H1 (cell line): Measurements from ENCODE around the gene MIPEP. TPM values are rescaled to one million over a fixed set of nuclear protein-coding genes. Genes with fewer than 3 reads are reported as not detected.

Experiments
- CTCF ChIA-PET: fragments of 300-600 bp; sonication (Branson Sonifier 250); formaldehyde crosslinking; loops from one replicate; lab custom pipeline; 2021; ENCODE audit not compliant: partially characterized antibody; lab: Charles Lee
- POLR2A ChIA-PET: fragments of 300-600 bp; sonication (Branson Sonifier 250); formaldehyde crosslinking; loops from one replicate; lab custom pipeline; 2021; ENCODE audit warnings: inconsistent platforms; ENCODE audit not compliant: partially characterized antibody; lab: Charles Lee
- DNase-seq, 2 experiments: peaks; one replicate each; pipeline versions ENCODE4 v3.0.0 to v3.0.0-alpha.2; 2010 to 2022; ENCODE audit warnings: low spot score in 2 of 2, low read depth in 1 of 2, mixed read lengths in 1 of 2
- FAIRE-seq: peaks from 2 replicates; lab custom pipeline; 2011; peaks lifted over from hg19 to GRCh38; lab: Jason Lieb, UNC
- H2AFZ ChIP-seq: 2 replicates; pipeline ENCODE4 v1.8.1; 2012; ENCODE audit warnings: low read length, inconsistent platforms
- H2AK5ac ChIP-seq: 2 replicates; pipeline ENCODE4 v1.6.1; 2013; ENCODE audit warnings: low read depth, low read length
- H2BK120ac ChIP-seq: replicated peaks from 2 replicates; pipeline ENCODE3; 2013; ENCODE audit warnings: low read depth, low read length, inconsistent platforms
- H2BK12ac ChIP-seq: 2 replicates; pipeline ENCODE4 v1.6.1; 2013; ENCODE audit warnings: low read depth, low read length
- H2BK15ac ChIP-seq: 2 replicates; pipeline ENCODE4 v1.6.1; 2013; ENCODE audit warnings: low read length
- H2BK20ac ChIP-seq: 2 replicates; pipeline ENCODE4 v1.6.1; 2013; ENCODE audit warnings: low read length
- H2BK5ac ChIP-seq: 2 replicates; pipeline ENCODE4 v1.6.1; 2013; ENCODE audit warnings: low read depth, low read length
- H3K14ac ChIP-seq: 2 replicates; pipeline ENCODE4 v1.6.1; 2013; ENCODE audit warnings: inconsistent platforms; ENCODE audit not compliant: insufficient read length
- H3K18ac ChIP-seq: 2 replicates; pipeline ENCODE4 v1.6.1; 2013; ENCODE audit warnings: low read length; ENCODE audit errors: extremely low read depth
- H3K23ac ChIP-seq: 2 replicates; pipeline ENCODE4 v1.6.1; 2013; ENCODE audit warnings: inconsistent platforms; ENCODE audit not compliant: insufficient read length
- H3K23me2 ChIP-seq: 2 replicates; pipeline ENCODE4 v1.6.1; 2013; ENCODE audit warnings: low read depth, low read length
- H3K27ac ChIP-seq: 2 replicates; pipeline ENCODE4 v1.6.1; 2011; ENCODE audit warnings: low read depth, low read length, inconsistent platforms
- H3K27me3 ChIP-seq, 4 experiments: replicated peaks in 1 of 4; 1 replicate in 1 of 4; 2 replicates in 3 of 4; pipeline versions ENCODE4 v1.6.1 to v1.8.1; 2011 to 2013; ENCODE audit warnings: low read length in 3 of 4, mild to moderate bottlenecking in 3 of 4, inconsistent platforms in 2 of 4, mixed read lengths in 2 of 4, moderate library complexity in 1 of 4; ENCODE audit not compliant: control insufficient read depth in 3 of 4, insufficient read depth in 3 of 4; ENCODE audit errors: extremely low read depth in 1 of 4
- H3K36me3 ChIP-seq, 4 experiments: 2 replicates each; pipeline versions ENCODE4 v1.6.1 to v1.8.1; 2011 to 2013; ENCODE audit warnings: mild to moderate bottlenecking in 4 of 4, low read length in 3 of 4, moderate library complexity in 2 of 4, control low read depth in 1 of 4, inconsistent platforms in 1 of 4; ENCODE audit not compliant: insufficient read depth in 4 of 4, control insufficient read depth in 2 of 4
- H3K4ac ChIP-seq: replicated peaks from 2 replicates; pipeline ENCODE3; 2013; ENCODE audit warnings: low read length, low read depth, mixed read lengths, inconsistent platforms; ENCODE audit not compliant: insufficient read length
- H3K4me1 ChIP-seq, 4 experiments: replicated peaks in 1 of 4; 1 replicate in 1 of 4; 2 replicates in 3 of 4; pipeline versions ENCODE4 v1.6.1 to v1.8.1; 2011 to 2013; ENCODE audit warnings: low read length in 3 of 4, inconsistent platforms in 2 of 4, mixed read lengths in 1 of 4; ENCODE audit not compliant: insufficient read depth in 4 of 4, control insufficient read depth in 3 of 4
- H3K4me2 ChIP-seq, 2 experiments: 2 replicates each; pipeline versions ENCODE4 v1.6.1 to v1.8.1; 2011 to 2013; ENCODE audit warnings: low read depth in 2 of 2, low read length in 2 of 2, control low read depth in 1 of 2, inconsistent platforms in 1 of 2, mild to moderate bottlenecking in 1 of 2; ENCODE audit not compliant: insufficient read depth in 1 of 2
- H3K4me3 ChIP-seq, 4 experiments: fragments of 200-600, 300-600 bp in 1 of 4; sonication (generic), shearing (Covaris generic), sonication (Bioruptor Twin) in 1 of 4; 2 replicates each; pipeline versions ENCODE4 v1.5.1 to v1.8.1; 2011 to 2016; ENCODE audit warnings: low read length in 4 of 4, low read depth in 3 of 4, control low read depth in 2 of 4, inconsistent platforms in 2 of 4, mild to moderate bottlenecking in 2 of 4, mixed read lengths in 1 of 4, moderate library complexity in 1 of 4; ENCODE audit not compliant: insufficient read depth in 2 of 4; ENCODE audit errors: extremely low read depth in 1 of 4
- H3K56ac ChIP-seq: replicated peaks from 2 replicates; pipeline ENCODE3; 2013; ENCODE audit warnings: low read depth, mild to moderate bottlenecking, mixed read lengths, low read length, inconsistent platforms; ENCODE audit not compliant: insufficient read length
- H3K79me1 ChIP-seq: 2 replicates; pipeline ENCODE4 v1.6.1; 2013; ENCODE audit warnings: low read depth, low read length, control low read depth
- H3K79me2 ChIP-seq, 2 experiments: 2 replicates each; pipeline versions ENCODE4 v1.6.1 to v1.8.1; 2012 to 2013; ENCODE audit warnings: low read length in 2 of 2, mild to moderate bottlenecking in 2 of 2, inconsistent platforms in 1 of 2; ENCODE audit not compliant: insufficient read depth in 2 of 2, control insufficient read depth in 1 of 2
- H3K9ac ChIP-seq, 4 experiments: replicated peaks in 1 of 4; 1 replicate in 1 of 4; 2 replicates in 3 of 4; pipeline versions ENCODE4 v1.6.1 to v1.8.1; 2011 to 2013; ENCODE audit warnings: low read depth in 3 of 4, low read length in 3 of 4, control low read depth in 2 of 4, mild to moderate bottlenecking in 2 of 4, moderate library complexity in 2 of 4, inconsistent platforms in 1 of 4; ENCODE audit errors: extremely low read depth in 1 of 4
- H3K9me3 ChIP-seq, 2 experiments: 2 replicates each; pipeline versions ENCODE4 v1.6.1 to v1.8.1; 2012 to 2013; ENCODE audit warnings: mild to moderate bottlenecking in 2 of 2, moderate library complexity in 2 of 2, control low read depth in 1 of 2, inconsistent platforms in 1 of 2, low read depth in 1 of 2, low read length in 1 of 2, mixed read lengths in 1 of 2; ENCODE audit not compliant: insufficient read depth in 2 of 2
- H4K20me1 ChIP-seq, 2 experiments: replicated peaks in 1 of 2; 2 replicates each; pipeline versions ENCODE3 to v1.8.1; 2011 to 2013; ENCODE audit warnings: inconsistent platforms in 2 of 2, low read length in 2 of 2, mild to moderate bottlenecking in 1 of 2; ENCODE audit not compliant: insufficient read depth in 2 of 2, control insufficient read depth in 1 of 2
- H4K5ac ChIP-seq: 2 replicates; pipeline ENCODE4 v1.6.1; 2013; ENCODE audit warnings: low read length, low read depth, mixed read lengths, inconsistent platforms; ENCODE audit not compliant: insufficient read length
- H4K8ac ChIP-seq: 2 replicates; pipeline ENCODE4 v1.8.0; 2013; ENCODE audit warnings: mild to moderate bottlenecking, moderate library complexity, low read length, inconsistent platforms; ENCODE audit not compliant: insufficient read depth; ENCODE audit errors: extremely low read depth
- H4K91ac ChIP-seq: replicated peaks from 2 replicates; pipeline ENCODE3; 2013; ENCODE audit warnings: low read length, mixed read lengths, inconsistent platforms; ENCODE audit not compliant: insufficient read length
- MAX ChIP-seq: IDR thresholded peaks from 2 replicates; pipeline ENCODE4 v1.6.1; 2012; ENCODE audit warnings: inconsistent platforms
- SIN3A ChIP-seq, 2 experiments: IDR thresholded peaks in 1 of 2; conservative IDR thresholded peaks in 1 of 2; 2 replicates each; pipeline ENCODE4 v1.6.1; 2011 to 2012; ENCODE audit warnings: low read length in 2 of 2, improper control_type of control experiment in 1 of 2, low read depth in 1 of 2, mild to moderate bottlenecking in 1 of 2
- TEAD4 ChIP-seq: IDR thresholded peaks from 2 replicates; pipeline ENCODE4 v1.6.1; 2012; ENCODE audit warnings: low read depth, low read length, inconsistent platforms, mixed read lengths
- WGBS, 2 experiments: shearing (Covaris generic) in 1 of 2; methylation state at CpG; one replicate each; pipeline versions ENCODE4 v1.1.6 to v1.1.7; 2013 to 2015; ENCODE audit warnings: low lambda C conversion rate in 2 of 2, mixed read lengths in 2 of 2, inconsistent platforms in 1 of 2, low coverage in 1 of 2, missing lambda C conversion rate in 1 of 2; ENCODE audit not compliant: insufficient replicate concordance in 2 of 2, insufficient coverage in 1 of 2, insufficient read length in 1 of 2; ENCODE audit errors: extremely low coverage in 1 of 2, missing lambda C conversion rate in 1 of 2; 5-methylcytosine and 5-hydroxymethylcytosine counted together
- polyA plus RNA-seq, 7 experiments: library from polyadenylated mRNA; depleted of rRNA in 3 of 7; stranded (reverse) in 5 of 7; unstranded in 2 of 7; fragments of >200 nt in 5 of 7; fragments of 200-250 nt in 2 of 7; gene quantifications; 1 replicate in 5 of 7; 2 replicates in 1 of 7; 4 replicates in 1 of 7; pipeline versions ENCODE4 v1.2.1 to v1.2.3, GENCODE V29; 2011 to 2013; ENCODE audit warnings: missing spikeins in 2 of 7, mixed read lengths in 2 of 7
- total RNA-seq: library from RNA; stranded (reverse); fragmentation: NEBNext Ultra II Directional; extraction: Animal tissue kit (Norgen Biotek cat#: 25700); gene quantifications from 2 replicates; pipeline ENCODE4 v1.2.1, GENCODE V29; 2021

The MIPEP gene
- total and polyA plus RNA-seq, 2 of the 8 experiments (the other 6 are each of a cell fraction or from before 2014, with no cell fraction given), result 24.0 to 24.2 TPM

GRCh38 chr13:23748109-23748990 is 140.8 kb downstream of the MIPEP start:
- Histone ChIP-seq H2AFZ (no peak overlapping the region), H3K4ac (no peak overlapping the region), H3K79me1 (no peaks in the 10 kb centered on the region), H2BK120ac (no peak overlapping the region), H3K23ac (no peak overlapping the region), H3K9me3 (no peaks in the 10 kb centered on the region), H4K20me1 (no peaks in the 10 kb centered on the region), H3K79me2 (no peaks in the 10 kb centered on the region), H3K18ac (no peak overlapping the region), H3K36me3 (no peaks in the 10 kb centered on the region), H3K14ac (no peak overlapping the region), H4K91ac (peak overlapping the region; percentile 86), H3K9ac (no peak overlapping the region), H2BK20ac (no peak overlapping the region), H4K5ac (no peak overlapping the region), H2BK12ac (no peak overlapping the region), H3K4me2 (peak overlapping the region; percentile 25 to 26; a peak in 3 of 4 replicates), H3K27me3 (no peaks in the 10 kb centered on the region), H3K4me1 (peaks cover 0 to 16% (median 10%) of the 10 kb centered on the region in 4 experiments; a peak in 6 of 7 replicates), H2BK5ac (peak overlapping the region; percentile 55; the same call in 1 of the 2 replicates), H2AK5ac (no peak overlapping the region), H3K4me3 (0 out of 8 replicates have a peak overlapping the region, but pooled peaks of 1 of the 4 experiments have one; percentile 2), H4K8ac (no peak overlapping the region), H2BK15ac (no peak overlapping the region), H3K27ac (no peak overlapping the region), H3K56ac (no peak overlapping the region), H3K23me2 (no peaks in the 10 kb centered on the region)
- POLR2A ChIA-PET, result no interaction called here
- FAIRE-seq (no peak), DNase-seq (peak in 1 of 2 experiments; percentile 23)
- CTCF ChIA-PET, result interaction anchor here (0.6 to 0.9 kb wide), 3 partner anchors 7 to 180 kb away, joined by 3 read pairs; no protein-coding TSS in a partner anchor
- 44% methylated on average over 7 of the region's 7 CpGs; no CpG with 5 or more reads in 1 of the 2 experiments for WGBS, 2 experiments
- TF ChIP-seq SIN3A (conservative IDR thresholded peaks at IDR 0.05 in 1 of 2, IDR thresholded peaks at IDR 0.05 in 1 of 2; ENCODE audit: low read depth in 1 of 2, low read length in 2 of 2) (no peak; a peak in 1 of 4 replicates), MAX (peak; percentile 51; the same call in 1 of the 2 replicates), TEAD4 (peak; percentile 40; the same call in 1 of the 2 replicates)
